ENCODE results near the gene ABHD18.
A peak's percentile ranks its signal among the peaks of the same experiment; 100 is the strongest.
"Not testable (repeated sequence)": the region's sequence is repeated elsewhere in the genome, so short reads cannot be mapped to it uniquely, and the experiment has no call there.

Gene ABHD18

GRCh38 chr4:127995776-127996175, 30.6 kb downstream of the ABHD18 start:
- no peak for DNase-seq

- not testable (repeated sequence) for DNase-seq
Measured at GRCh38 chr4:127996521-127996920, 31.3 kb downstream of the ABHD18 start.

- no peak for DNase-seq
Measured at GRCh38 chr4:127997534-127998388, 32.6 kb downstream of the ABHD18 start.

GRCh38 chr4:128006592-128006991, 41.4 kb downstream of the ABHD18 start:
- DNase-seq = no peak

DNA sequence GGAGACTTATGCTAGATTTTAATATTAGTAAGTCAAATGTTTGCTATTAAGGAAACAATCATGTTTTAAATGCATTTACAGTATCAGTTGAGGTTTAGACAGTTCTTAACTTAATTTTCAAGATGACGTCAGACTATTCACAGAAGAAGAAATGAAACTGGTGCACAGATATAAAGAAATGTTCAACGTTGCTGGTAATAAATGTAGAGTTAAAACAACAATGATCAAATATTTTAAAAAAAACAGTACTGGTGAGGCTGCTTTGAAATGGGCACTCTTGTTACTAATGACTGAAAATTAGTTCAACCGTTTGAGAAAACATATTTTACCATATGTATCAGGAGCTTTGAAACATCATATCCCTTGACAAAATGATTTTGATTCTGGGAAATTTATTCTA, 44.2 kb downstream of the ABHD18 start:
- DNase-seq = no peak

DNA sequence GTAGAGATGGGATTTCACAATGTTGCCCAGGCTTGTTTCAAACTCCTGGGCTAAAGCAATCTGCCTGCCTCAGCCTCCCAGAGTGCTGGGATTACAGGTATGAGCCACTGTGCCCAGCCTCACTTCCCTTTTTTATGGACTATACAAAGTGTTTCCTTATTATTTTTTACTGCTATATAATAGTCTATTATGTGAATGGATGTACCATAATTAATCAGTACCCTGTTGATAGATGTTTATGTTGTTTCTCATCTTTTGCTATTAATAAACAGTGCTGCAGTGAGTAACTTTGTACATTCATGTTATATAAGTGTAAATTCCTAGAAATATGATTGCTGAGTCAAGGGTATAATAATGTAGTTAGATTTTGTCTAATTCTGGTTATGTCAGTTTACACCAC, 60.1 kb downstream of the ABHD18 start:
- no peak for DNase-seq

DNA sequence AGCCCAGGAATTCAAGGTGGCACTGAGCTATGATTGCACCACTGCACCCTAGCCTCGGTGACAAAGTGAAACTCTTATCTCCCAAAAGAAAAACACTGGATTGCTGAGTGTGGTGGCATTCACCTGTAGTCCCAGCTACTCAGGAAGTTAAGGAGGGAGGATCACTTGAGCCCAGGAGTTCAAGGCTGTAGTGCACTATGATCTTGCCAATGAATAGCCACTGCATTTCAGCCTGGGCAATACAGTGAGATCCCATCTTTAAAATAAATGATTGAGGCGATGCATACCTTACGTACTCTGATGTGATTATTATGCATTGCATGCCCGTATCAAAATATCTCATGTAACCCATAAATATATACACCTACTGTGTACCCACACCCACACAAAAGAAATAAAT, 64.7 kb downstream of the ABHD18 start:
- DNase-seq = no peak

DNA sequence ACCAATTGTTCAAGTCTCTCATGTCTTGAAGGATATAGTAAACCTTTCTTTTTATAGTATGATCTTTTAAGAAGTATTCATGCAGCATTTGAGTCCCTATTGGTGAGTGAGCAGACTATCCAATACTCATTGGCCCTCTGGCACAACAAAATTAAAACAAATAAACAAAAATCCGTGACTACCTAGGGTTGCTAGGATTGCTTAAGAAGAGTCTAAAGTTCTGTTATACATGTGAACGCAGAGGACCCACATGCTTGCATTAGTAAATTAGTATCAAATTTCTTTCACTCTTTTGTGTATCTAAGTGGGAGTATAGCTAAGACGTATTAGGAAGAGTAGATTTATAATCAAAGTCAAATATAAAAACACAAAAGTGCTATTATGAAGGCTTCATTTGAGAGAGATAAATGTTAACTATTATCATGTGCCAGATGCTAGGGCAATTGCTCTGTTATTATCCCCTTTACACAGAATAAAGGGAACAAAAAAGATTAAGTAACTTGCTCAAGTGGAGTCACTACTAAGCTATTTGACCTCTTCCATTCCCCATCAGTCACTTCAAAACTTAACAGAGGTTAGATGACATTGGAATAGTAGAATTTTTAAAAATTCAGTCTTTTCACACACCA, 66.7 kb downstream of the ABHD18 start:
- DNase-seq = no peak

DNA sequence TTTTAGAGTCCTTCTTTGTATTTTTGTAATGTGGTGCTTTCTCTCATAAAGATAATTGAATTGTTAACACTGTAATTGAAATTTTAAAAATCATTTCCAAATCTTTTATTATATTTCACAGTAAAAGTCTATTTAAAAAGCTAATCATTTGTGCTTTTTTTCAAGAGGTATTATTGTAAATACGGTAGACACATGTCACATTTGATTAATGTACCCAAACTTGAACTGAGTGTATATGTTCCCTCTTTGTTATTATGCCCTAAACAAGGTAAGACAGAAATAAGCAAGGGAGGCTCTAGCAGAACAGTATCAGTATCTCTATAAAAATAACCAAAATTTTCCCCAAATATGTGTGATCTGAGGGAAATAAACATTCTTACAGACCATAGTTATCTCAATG, 74.4 kb downstream of the ABHD18 start:
- DNase-seq = no peak

DNA sequence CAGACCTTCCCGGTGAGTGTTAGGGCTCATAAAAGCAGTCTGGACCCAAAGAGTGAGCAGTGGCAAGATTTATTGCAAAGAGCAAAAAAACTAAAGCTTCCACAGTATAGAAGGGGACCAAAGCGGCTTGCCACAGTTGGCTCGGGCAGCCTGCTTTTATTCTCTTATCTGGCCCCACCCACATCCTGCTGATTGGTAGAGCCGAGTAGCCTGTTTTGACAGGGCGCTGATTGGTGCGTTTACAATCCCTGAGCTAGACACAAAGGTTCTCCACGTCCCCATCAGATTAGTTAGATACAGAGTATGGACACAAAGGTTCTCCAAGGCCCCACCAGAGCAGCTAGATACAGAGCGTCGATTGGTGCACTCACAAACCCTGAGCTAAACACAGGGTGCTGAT, 81.8 kb downstream of the ABHD18 start:
- not testable (repeated sequence) for DNase-seq

- not testable (repeated sequence) for DNase-seq
Measured at GRCh38 chr4:128047514-128047913, 82.3 kb downstream of the ABHD18 start.

DNA sequence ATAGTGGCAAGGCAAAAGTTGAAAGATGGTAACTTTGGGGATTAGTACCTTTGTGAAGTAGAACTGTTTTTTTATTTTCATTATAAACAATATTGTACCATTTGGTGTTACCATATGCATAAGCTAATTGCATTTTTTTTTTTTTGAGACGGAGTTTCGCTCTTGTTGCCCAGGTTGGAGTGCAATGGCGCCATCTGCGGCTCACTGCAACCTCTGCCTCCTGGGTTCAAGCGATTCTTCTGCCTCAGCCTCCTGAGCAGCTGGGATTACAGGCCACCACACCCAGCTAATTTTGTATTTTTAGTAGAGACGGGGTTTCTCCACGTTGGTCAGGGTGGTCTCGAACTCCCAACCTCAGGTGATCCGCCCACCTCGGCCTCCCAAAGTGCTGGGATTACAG, 86.0 kb downstream of the ABHD18 start:
- DNase-seq = not testable (repeated sequence)

DNA sequence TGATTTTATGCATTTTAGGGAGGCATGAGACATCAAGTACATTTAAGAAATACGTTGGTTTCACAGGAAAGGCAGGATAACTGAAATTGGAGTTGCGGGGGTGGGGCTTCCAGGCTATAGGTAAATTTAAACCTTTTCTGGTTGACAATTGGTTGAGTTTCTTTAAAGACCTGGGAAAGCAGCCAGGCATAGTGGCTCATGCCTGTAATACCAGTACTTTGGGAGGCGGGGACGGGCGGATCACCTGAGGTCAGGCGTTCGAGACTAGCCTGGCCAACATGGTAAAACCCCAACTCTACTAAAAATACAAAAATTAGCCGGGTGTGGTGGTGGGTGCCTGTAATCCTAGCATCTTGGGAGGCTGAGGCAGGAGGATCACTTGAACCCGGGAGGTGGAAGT, 89.7 kb downstream of the ABHD18 start:
- DNase-seq = not testable (repeated sequence)

DNA sequence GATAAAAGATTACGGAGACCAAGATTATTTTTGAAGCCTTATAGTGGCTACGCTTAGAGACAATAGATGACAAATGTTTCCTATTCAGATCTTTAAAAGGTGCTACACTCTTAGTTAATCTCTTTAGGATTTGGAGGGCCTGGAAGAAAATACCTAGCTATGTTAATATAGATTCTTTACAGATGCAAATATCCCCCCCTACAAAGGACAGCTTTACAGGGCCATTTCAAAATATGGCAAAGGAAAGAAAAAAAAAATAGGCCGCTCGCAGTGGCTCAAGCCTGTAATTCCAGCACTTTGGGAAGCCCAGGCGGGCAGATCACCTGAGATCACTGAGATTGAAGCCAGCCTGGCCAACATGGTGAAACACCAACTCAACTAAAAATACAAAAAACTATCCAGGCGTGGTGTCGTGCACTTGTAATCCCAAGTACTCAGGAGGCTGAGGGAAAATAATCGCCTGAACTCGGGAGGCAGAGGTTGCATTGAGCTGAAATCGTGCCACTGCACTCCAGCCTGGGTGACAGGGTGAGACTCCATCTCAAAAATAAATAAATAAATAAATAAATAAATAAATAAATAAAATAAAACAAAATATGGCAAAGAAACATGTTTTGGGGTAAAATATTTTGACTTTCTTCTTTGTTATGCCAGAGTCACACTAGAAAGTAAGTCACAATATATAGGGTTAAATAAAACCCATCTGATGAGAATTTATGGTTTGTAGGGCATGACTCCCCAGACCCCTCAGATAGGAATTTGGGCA, 90.4 kb downstream of the ABHD18 start:
- DNase-seq = not testable (repeated sequence)

- no peak for DNase-seq
Measured at GRCh38 chr4:128056396-128056795, 91.2 kb downstream of the ABHD18 start.

DNA sequence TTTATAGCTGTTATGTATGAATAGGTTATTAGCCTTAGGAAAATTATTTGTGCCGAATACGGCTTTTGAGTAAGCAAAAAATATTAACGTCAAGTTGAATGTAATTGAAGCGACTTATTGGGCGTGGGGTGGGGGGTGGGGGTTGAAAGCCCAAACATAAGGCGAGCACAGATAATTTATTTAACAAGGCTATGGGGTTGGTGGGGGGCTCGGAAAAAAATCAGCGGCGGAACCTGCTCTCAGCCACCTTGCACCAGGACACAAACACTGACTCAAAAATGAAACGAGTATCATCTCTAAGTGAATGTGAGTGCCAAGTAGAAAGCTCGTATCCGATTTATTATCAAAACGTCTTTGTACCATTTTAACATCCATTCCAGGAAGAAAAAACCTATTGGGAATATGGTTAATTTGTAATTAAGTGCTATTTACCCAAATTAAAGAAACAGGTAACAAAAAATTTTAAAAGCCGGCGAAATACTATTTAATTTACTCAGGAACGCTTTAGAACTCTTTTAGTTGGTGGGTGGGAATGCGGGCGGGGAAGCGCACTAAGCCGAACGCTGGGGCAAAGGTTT, 95.0 kb downstream of the ABHD18 start:
- DNase-seq = no peak

DNA sequence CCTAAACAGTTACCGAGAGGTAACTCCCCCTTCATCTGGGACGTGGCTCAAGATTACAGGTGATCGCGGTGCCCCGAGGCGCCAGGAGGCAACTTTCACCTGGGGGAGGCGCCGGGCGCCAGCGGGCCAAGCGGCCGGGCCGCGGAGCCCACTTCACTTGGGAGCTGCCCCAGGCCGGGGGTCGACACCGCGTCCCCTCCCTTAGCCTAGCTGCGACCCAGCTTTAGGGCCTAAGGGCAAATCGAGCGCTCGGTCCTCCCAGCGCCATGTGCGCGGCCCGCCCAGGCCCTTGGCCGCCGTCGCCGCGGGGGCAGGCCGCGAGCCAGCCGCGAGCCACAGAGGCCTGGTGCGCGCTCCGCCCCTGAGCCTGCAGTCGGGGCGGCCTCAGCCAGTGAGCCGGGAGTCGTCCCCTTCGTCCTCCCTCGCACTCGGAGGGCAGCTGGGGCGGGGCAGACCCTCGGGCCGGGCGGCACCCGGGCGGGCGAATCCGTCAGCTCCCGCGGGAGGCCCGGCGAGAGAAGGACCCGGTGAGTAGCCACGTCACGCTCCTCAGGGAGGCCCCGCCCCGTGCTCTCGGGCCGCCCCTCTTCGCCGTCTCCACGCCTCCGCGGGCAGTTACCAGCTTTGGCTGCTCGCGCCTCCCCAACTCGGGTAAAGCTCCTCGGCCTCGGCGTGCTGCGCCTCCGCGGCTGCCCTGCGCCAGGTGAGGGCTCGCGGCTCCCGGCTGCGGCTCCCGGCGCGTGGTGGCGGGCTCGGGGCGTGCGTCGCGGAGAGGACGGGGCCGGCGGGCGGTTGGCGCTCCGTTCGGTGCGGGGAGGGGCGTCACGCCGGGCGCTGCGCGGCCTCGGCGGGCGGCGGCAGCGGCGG, 95.7 kb downstream of the ABHD18 start, which contains the start of gene LARP1B:
Gene LARP1B (plus strand): TSS at position 614 of the 867 bp plus-strand sequence. CDS start 13,640 bp downstream, outside the sequence.
- peak; percentile 93 for DNase-seq

DNA sequence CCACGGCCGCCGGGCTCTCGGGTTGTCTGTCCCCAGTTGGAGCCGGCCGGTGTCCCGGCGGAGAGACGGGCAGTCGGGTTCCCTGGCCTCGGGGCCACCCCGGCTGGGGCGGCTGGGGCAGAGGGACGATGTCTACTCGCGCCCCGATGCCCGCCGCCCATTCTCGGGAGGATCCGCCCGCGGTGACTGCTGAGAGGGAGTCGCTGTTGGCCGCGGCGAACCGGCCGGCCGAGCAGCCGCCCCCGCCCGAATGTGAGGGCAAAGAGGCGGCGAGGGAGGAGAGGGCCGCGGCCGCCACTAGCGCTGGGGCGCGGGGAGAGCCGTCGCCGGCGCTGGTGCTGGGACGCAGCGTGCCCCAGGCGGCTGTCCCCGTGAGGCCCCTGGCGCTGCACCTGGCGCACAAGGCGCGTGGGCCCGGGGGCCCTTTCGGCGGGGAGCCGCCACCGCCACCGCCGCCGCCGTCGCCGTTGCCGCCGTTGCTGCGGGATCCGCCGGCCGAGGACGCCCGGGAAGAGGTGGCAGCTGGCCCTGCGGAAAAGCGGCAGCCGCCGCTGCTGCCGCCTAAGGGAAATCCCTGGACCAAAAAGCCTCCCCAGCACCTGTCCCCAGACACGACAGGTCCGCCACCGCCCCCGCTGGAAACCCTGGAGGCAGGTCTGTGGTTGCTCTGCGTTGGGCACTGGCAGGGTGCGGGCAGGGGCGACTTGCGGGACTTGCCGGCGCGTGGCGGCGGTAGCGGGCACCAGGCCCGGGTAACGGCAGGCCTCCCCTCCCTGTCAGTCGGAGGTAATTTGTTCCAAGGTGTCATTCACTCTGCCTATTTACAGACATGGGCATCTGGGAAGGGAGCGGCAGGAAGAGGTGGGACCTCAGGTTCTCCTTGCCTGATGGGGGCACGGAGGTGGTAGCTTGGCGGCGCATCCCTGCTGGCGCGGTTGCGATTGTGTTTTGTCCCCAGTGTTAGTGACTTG, 96.6 kb downstream of the ABHD18 start:
- peak; percentile 46 for DNase-seq

DNA sequence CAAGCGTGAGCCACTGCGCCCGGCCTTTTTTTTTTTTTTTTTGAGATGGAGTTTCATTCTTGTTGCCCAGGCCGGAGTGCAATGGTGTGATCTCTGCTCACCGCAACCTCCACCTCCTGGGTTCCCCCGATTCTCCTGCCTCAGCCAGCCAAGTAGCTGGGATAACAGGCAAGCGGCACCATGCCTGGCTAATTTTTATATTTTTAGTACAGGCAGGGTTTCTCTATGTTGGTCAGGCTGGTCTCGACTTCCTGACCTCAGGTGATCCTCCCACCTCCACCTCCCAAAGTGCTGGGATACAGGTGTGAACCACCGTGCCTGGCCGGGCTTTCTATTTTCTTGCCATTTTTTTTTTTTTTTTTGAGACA, 101.2 kb downstream of the ABHD18 start:
- not testable (repeated sequence) for DNase-seq

DNA sequence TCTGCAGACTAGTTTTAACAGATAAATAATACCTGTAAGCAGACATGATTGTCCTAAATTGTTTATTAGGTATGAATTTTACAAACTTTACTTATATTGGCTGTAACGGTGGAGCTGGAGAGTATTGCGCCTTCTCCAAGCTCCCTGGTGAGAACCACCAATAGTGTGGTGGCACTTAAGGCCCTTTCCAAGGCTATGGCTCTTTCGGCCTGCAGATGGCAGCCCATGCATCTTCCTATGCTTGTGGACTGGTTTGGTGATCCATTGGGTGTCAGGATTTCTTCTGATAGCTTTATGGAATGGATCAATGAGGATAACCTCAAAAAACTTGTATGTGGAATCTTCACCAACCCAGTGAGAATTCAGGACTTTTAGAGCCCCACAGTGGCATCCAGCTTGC, 103.7 kb downstream of the ABHD18 start:
- no peak for DNase-seq

- no peak for DNase-seq
Measured at GRCh38 chr4:128076464-128076863, 111.3 kb downstream of the ABHD18 start.
